ENCODE results near the gene MSMB.
A peak's percentile ranks its signal among the peaks of the same experiment; 100 is the strongest.

The MSMB gene

DNA sequence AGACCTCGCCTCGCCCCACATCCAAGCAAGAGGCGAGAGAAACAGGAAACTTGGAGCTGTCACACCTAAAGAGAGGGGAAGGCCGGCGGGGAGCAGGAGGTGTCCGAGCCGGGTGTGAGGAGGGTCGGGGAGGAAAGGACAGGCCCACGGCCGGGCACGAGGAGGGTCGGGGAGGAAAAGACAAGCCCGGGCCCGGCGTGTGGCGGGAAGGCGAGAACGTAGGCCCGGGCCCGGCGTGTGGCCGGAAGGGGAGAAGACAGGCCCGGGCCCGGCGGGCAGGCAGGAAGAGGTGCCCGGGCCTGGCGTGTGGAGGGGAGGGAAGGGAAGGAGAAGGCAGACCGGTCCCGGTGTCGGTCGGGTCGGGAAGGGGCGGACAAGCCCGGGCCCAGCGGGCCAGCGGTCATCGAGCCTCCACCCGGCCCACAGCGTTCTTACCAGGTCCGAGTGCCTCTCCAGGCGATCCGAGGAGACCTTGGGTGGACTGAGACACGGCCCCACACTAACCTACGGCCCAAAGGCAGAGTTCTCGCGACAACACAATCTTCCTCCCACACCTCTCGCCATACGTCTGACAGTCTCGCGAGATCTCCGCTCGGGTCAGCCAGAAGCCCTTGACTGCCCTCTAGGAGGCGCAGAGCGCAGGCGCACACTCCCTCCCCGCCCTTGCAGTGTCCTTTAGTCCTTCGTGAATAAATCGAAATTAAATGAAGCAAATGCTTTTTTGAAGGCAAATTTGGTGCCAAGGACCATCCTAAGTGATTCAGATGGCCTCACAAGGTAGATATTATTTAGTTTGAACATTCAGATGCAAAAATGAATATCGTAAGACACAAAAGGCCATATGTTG is 15.8 kb downstream of the MSMB start, which contains the start of gene NCOA4:
TSS of gene NCOA4 (minus strand) at position 533 of the 847 bp plus-strand sequence. CDS start 13,943 bp downstream, outside the sequence.
- Histone ChIP-seq H3K4me3 (IDR thresholded peaks at IDR 0.05; ENCODE audit: insufficient read depth, low read depth, low read length) (peak within 1 kb of the TSS; percentile 50), H3K36me3 (ENCODE audit: insufficient read depth) (no peaks in the 10 kb centered on the region), H2AFZ (ENCODE audit: low read depth) (peak within 1 kb of the TSS; percentile 91), H3K4me1 (ENCODE audit: low read depth, poor library complexity, severe bottlenecking) (peaks cover 39% of the 10 kb centered on the region), H4K20me1 (ENCODE audit: insufficient read depth) (peaks cover 9% of the 10 kb centered on the region; the same call in 1 of the 2 replicates), H3K4me2 (peak within 1 kb of the TSS; percentile 71), H3K27me3 (ENCODE audit: insufficient read depth, low read depth) (no peaks in the 10 kb centered on the region), H3K27ac (peak within 1 kb of the TSS; percentile 79), H3K79me2 (ENCODE audit: insufficient read depth, low read depth) (peaks cover 51% of the 10 kb centered on the region), H3K9ac (peak within 1 kb of the TSS; percentile 88)
- TF ChIP-seq, protein P1, sequence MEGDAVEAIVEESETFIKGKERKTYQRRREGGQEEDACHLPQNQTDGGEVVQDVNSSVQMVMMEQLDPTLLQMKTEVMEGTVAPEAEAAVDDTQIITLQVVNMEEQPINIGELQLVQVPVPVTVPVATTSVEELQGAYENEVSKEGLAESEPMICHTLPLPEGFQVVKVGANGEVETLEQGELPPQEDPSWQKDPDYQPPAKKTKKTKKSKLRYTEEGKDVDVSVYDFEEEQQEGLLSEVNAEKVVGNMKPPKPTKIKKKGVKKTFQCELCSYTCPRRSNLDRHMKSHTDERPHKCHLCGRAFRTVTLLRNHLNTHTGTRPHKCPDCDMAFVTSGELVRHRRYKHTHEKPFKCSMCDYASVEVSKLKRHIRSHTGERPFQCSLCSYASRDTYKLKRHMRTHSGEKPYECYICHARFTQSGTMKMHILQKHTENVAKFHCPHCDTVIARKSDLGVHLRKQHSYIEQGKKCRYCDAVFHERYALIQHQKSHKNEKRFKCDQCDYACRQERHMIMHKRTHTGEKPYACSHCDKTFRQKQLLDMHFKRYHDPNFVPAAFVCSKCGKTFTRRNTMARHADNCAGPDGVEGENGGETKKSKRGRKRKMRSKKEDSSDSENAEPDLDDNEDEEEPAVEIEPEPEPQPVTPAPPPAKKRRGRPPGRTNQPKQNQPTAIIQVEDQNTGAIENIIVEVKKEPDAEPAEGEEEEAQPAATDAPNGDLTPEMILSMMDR (conservative IDR thresholded peaks at IDR 0.05; ENCODE audit: low read depth, low read length): peak; percentile 70

DNA sequence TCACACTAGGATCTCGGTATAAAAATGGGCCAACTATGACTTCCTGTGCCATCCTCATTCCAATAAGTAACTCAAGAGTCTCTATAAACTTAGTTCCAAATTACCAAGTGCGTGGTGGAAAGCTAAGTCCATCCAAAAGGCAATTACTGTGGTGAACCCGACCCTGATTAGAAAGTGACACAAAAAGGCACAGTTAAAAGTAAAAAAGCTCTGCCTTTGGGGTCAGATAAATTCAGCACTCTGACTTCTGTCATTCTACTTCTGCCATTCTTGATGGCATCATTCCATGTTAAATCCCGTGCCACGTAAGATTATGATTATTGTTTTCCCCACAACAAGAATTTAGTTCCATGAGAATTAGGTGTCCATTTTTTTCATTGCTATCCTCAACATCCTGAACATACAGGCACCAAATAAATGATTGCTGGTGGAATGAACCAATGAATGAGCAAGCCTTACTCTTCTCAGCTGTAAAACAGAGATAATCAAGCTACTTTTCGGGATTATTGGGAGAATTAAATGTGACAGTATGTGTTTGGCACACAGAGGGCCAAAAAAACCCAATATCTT is 16.5 kb downstream of the MSMB start:
- TF ChIP-seq, protein P1 (conservative IDR thresholded peaks at IDR 0.05; ENCODE audit: low read depth, low read length): no peak
- H3K36me3 ChIP-seq (ENCODE audit: insufficient read depth): no peaks in the 10 kb centered on the region
- H3K79me2 ChIP-seq (ENCODE audit: insufficient read depth, low read depth): peaks cover 59% of the 10 kb centered on the region
- H3K27ac ChIP-seq: peak overlapping the region; percentile 79
- H3K9ac ChIP-seq: peak overlapping the region; percentile 88
- H4K20me1 ChIP-seq (ENCODE audit: insufficient read depth): peaks cover 9% of the 10 kb centered on the region; the same call in 1 of the 2 replicates
- H3K4me1 ChIP-seq (ENCODE audit: low read depth, poor library complexity, severe bottlenecking): peaks cover 39% of the 10 kb centered on the region
- H3K27me3 ChIP-seq (ENCODE audit: insufficient read depth, low read depth): no peaks in the 10 kb centered on the region
- H2AFZ ChIP-seq (ENCODE audit: low read depth): peak overlapping the region; percentile 91
- H3K4me2 ChIP-seq: peak overlapping the region; percentile 71
- peak overlapping the region; percentile 50 for H3K4me3 ChIP-seq (IDR thresholded peaks at IDR 0.05; ENCODE audit: insufficient read depth, low read depth, low read length)

DNA sequence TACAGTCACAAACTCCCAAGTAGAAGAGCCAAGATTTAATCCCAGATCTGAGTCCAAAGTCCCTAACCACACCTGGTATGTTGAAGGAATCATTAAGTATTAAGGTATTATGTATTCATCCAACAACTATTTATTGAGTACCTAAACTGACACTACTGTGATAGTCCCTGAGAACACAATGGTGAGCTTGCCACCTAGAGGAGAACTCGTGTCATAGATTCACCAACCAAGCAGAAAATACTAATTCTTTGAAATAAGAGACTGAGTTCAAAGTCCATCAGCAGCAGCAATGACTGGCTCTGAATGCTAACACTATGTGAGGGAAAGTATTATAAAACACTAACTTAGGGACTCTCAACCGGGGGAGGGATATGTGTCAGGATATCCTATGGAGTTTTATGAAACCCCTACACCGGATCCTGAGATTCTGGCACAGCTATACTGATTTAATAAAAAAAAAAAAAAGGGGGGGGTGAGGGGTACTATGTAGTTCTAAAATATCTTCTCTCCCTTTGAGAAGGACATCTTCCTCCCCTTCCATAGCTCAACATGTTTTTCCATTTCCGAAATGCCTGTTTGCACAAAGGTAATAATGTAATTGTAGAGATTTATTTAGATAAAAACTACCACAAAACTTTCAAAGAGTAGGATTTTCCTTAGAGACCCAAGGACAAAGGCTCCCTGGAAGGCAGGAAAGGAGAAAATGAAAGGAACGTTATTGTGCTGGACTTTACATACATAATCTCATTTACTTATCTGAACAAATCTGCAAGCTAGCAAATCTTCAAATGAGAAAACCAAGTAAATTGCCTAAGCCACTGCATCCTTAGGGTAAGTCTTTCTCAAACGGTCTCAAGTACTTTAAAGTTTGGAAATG is 17.2 kb downstream of the MSMB start:
- Histone ChIP-seq H3K9ac (peak overlapping the region; percentile 88; the same call in 1 of the 2 replicates), H2AFZ (ENCODE audit: low read depth) (no peak overlapping the region), H3K4me3 (IDR thresholded peaks at IDR 0.05; ENCODE audit: insufficient read depth, low read depth, low read length) (no peak overlapping the region), H3K4me2 (peak overlapping the region; percentile 71), H3K27ac (no peak overlapping the region; the same call in 1 of the 2 replicates), H3K4me1 (ENCODE audit: low read depth, poor library complexity, severe bottlenecking) (peaks cover 39% of the 10 kb centered on the region), H3K27me3 (ENCODE audit: insufficient read depth, low read depth) (no peaks in the 10 kb centered on the region), H3K36me3 (ENCODE audit: insufficient read depth) (no peaks in the 10 kb centered on the region), H4K20me1 (ENCODE audit: insufficient read depth) (peaks cover 9% of the 10 kb centered on the region; the same call in 1 of the 2 replicates), H3K79me2 (ENCODE audit: insufficient read depth, low read depth) (peaks cover 66% of the 10 kb centered on the region)
- TF ChIP-seq, protein P1 (conservative IDR thresholded peaks at IDR 0.05; ENCODE audit: low read depth, low read length): peak; percentile 65; the same call in 1 of the 2 replicates

- peaks cover 9% of the 10 kb centered on the region; the same call in 1 of the 2 replicates for H4K20me1 ChIP-seq (ENCODE audit: insufficient read depth)
These were observed 20.0 kb downstream of the MSMB start for GRCh38 chr10:46026106-46026505.

More at GRCh38 chr10:46026106-46026505, 20.0 kb downstream of the MSMB start:
- Histone ChIP-seq H3K36me3 (ENCODE audit: insufficient read depth) (no peaks in the 10 kb centered on the region), H3K4me2 (peak overlapping the region; percentile 43; the same call in 1 of the 2 replicates), H3K79me2 (ENCODE audit: insufficient read depth, low read depth) (peaks cover 93% of the 10 kb centered on the region), H3K9ac (no peak overlapping the region), H3K27me3 (ENCODE audit: insufficient read depth, low read depth) (no peaks in the 10 kb centered on the region), H3K4me3 (IDR thresholded peaks at IDR 0.05; ENCODE audit: insufficient read depth, low read depth, low read length) (no peak overlapping the region), H3K4me1 (ENCODE audit: low read depth, poor library complexity, severe bottlenecking) (peaks cover 46% of the 10 kb centered on the region), H3K27ac (peak overlapping the region; percentile 20; the same call in 1 of the 2 replicates), H2AFZ (ENCODE audit: low read depth) (no peak overlapping the region)
- TF ChIP-seq, protein P1 (conservative IDR thresholded peaks at IDR 0.05; ENCODE audit: low read depth, low read length): no peak

All from KMS-11 (cell line).